Activated CD4-positive, alpha-beta T cell treated with anti-CD3 and anti-CD28 coated beads, Interleukin-2, amount 50 U/mL, for 48 hours (primary cell): ENCODE data around the gene LCN10.
A peak's percentile ranks its signal among the peaks of the same experiment; 100 is the strongest.

Experiments
- DNase-seq, 2 experiments: peaks; one replicate each; pipeline ENCODE4 v3.0.0-alpha.2; 2020

LCN10 gene

DNA sequence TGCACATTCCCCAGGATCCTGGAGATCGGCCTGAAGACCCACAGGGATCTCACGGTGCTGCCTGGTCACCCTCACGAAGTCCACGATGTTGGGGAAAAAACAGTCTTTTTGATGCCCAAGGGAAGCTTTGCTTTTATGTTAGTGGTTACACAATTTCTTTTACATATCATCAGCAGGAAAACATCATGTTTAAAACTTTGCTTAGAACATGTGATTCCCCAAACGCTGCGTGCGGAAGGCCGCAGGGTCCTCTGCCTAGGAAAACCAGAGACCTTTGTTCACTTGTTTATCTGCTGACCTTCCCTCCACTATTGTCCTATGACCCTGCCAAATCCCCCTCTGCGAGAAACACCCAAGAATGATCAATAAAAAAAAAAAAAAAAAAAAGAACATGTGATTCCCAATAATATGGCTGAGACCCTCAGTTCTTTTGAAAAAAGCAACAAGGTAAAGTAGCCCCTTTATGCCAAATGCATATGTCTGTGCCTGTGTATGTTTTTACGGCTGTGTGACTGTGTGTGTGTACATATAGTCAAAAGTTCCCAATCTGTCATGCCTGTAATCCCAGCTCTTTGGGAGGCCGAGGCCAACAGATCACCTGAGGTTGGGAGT, 44.0 kb downstream of the LCN10 start:
- no peak for DNase-seq

DNA sequence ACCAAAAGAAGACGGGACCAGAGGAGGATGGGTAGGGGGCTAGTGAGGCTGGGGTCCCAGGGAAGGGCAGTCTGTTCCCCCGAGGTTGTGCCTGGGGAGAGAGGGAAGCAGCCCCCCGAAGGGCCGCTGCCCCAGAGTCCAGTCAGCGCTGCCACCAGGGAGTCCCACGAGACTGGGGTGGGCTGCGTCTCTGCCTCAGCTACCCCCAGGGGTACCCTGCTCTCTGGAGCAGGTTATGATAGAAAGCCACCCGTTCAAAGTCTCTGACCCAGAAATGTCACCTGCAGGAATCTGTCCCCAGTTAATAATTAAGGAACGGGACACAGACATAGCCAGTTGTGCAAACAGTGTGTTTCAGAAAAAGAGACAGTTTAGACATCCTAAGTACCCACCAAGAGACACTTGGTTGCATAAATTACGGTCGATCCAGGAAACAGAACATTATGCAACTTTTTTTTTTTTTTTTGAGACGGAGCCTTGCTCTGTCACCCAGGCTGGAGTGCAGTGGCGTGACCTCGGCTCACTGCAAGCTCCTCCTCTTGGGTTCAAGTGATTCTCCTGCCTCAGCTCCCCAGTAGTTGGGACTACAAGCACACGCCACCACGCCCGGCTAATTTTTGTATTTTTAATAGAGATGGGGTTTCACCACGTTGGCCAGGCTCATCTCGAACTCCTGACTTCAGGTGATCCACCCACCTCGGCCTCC, 44.8 kb downstream of the LCN10 start:
- no peak for DNase-seq

DNA sequence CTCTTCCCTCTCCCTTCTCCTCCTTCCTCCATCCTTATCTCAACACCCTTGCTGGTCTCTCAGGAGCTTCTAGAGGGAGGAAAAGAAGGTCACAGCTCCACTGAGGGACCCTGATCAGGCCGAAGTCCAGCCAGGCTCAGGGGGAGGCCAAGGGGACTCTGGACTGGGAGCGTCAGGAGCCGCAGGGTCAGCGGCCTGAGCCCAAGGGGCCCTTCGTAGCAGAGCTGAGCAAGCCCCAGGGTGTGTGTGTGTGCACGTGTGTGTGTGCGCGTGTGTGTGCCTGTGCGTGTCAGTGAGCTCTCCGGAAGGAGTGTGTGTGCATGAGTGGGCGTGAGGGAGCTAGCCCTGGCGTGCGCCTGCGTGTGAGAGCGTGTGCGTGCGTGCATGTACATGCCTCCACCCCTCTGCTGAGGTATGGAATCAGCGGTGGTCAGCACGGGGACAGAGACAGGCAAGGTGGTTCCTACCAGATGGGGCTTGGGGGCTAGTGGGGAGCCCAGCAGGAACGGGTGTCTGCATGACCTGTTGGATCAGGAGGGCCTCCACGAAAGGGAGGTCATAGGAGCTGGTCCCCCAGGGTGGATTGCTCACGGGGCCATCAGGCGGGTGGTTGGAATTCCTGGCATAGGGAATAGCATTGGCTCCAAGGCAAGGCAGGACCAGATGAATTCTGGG, 45.5 kb downstream of the LCN10 start:
- DNase-seq: no peak

DNA sequence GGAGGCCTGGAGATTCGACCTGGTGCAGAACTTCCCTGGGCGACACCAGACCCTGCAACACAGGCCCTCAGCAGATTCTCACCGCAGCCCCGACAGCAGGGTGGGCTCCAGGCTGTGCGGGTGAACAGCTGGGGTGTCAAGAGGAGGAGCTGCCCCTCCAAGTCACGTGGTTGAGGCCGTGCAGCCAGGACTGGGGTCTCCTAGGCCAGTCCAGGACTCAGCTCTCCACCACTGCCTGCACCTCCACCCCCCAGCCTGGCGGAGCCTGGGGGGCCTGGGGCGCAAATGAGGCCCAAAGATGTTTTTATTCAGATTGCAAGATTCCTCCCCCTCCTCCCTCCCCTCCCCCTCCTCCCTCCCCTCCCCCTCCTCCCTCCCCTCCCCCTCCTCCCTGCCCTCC, 46.2 kb downstream of the LCN10 start:
- DNase-seq: no peak

DNA sequence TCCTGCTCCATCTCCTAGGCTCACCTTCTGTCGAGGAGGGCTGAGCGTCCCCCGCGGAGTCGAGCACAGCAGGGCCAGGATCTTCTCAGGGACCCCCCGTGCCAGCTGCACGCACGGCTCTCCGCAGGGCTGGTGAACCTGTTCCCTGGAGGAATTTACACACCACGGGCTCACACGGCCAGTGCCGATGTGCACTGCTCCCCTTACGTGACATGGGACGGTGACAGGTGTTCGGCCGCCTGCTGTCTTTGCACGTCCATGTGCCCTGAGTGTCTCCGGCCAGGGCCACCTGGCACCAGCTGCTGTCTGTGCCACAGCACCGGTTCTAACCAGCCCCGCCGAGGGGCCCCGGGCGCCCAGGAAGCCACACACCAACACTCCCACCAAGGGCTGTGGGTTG, 46.8 kb downstream of the LCN10 start:
- no peak for DNase-seq

DNA sequence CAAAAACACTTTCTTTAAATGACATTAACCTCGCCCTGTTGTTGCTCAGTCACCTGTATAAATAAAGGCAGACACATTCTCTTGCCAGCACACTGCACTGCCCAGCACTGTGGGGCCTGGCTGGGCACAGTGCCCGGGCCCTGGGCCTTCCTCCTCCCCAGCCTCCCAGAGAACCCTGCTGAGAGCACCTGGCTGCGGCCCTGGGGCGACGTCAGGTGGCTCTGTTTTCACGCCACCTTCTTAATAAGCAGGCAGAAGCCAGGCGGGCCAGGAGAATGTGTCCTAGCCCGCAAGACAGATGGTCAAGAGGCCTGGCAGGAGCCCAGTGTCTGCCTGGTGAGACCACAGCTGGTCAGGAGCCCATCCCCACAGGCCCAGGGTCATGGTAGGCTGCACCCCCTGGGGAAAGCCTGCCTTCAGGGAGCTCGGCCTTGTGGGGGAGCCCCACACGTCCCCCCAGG, 47.3 kb downstream of the LCN10 start:
- no peak for DNase-seq

DNA sequence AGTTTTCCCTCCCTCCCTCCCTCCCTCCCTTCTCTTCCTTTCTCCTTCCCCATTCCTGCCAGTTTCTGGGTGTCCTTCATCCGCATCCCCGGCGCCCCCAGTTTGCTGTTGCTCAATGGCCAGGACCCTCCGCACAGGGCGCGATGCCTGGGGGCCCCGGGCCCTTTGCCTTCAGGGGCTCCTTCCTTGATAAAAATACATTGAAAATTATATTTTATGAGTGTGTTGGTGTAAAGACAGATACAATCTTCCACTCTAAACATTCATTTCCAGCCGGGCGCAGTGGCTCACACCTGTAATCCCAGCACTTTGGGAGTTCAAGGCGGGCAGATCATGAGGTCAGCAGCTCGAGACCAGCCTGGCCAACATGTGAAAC, 47.9 kb downstream of the LCN10 start:
- no peak for DNase-seq

DNA sequence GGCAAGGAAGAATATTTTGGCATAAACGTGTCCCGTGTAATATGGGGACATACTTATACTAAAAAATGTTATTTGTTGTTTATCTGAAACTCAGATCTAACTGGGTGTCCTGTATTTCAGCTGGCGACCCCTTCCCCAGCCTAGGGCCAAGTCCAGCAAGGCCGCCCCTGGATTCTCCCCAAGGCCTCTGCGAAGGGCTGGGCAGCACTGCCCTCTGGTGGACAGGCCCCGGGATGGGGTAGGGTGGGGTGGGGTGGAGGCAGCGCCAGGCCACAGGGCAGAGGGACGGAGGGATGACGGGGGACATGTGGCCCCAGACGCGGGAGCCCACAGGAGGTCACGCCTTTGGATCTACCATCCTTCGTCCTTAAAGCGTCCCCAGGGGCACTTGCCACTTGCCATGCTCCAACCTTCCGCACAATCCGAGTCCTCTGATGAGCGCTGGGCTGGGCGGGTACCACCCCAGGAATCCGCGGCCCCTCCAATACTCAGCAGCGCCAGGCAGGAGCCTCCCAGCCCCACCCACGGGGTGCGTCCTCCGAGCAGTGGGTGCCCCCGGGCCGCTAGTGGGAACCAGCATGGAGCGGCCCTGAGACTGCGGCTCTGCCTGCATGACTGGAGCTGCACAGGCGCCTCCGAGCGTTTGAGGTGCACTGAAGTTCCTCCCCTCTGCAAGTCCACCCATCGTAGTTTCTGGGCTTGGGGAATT, 48.4 kb downstream of the LCN10 start:
- peak; percentile 53 for DNase-seq

DNA sequence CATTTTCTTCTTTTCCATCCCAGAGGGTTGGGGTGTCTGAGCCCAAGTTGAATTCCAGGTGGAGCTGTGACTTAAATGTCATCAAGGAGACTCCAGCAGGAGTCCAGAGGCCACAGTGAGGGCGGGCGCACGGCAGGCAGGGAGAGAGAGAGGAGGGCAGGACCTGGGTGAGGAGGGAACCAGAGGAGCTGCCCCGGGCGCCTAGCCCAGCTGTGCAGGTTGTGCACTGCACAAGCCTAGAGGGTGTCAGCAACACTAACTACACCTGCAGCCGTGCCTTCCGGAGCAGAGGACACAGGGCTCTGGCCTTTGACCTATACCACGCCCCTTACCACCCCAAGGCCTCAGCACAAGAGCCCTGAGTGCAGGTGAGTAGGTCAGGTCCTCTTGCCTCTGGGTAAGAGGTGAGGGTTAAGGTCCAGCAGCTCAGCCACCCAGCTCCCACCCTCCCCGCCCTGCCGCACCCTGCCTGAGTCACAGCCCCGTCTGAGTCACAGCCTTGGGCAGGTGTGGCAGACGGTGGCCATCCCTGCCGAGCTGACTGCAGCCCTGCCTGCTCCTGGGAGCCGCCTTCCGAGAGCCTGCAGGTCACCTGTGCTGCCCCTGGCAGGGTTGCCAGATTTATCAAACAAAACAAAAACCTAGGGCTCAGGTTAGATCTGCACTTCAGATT, 49.1 kb downstream of the LCN10 start:
- no peak for DNase-seq

DNA sequence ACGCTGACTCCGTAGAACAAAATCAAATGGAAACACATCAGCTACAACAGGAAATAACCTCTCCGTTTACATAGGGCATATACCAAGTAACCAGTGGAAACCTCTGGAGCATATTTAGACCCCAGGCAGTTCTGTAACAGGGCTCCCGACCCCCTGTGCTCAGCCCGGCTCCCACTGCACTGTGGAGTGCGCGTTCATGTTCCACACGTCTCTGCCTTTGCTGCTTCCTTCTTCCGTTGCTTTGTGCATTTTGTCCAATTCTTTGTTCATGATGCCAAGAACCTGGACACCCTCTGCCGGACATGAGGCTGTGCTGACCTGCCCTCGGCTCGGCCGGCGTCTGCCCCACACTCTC, 49.6 kb downstream of the LCN10 start:
- no peak for DNase-seq

DNA sequence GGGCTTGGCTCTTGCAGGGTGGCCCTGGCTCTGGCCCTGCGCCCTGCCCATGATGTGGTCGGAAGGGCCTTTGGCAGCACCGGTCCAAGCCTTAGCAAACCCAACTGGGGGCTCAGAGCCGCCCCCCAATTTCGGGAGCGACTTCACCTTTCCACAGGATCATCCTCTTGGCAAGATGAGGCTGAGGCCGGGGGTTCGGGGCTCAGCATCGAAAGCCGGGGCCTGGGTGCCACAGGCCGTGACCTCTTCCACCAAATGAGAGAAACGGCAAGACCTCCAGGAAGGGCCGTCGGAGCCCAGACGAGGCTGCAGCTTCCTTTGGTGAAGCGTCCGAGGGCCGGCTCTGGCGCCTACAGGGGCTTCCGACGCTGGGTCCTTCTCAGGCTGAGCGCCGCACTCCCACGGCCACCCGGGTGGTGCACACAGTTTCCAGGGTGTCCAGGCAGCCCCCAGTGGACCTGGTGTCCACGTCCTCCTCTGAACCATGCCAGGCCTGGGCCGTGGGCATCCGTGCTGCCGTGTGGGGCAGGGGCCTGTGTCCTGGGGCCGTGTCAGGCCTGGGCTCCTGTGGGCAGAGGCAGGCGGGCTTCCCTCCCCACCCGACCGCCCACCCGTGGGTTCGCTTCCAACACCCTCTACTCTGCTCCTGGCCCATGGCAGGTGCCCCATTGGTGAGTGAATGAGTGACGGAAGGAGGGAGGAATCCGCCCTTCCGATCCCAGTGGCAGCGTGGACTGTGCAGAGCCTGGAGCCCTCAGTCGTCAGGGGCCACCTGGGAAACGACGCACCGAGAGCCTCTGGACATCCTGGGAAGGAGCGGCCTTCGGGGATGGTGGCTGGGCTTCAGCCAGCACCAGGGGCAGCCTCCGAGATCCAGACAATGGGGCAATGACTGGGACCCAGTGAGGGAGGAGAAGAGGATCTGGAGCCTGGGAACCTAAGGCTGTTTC, 50.3 kb downstream of the LCN10 start:
- no peak for DNase-seq

DNA sequence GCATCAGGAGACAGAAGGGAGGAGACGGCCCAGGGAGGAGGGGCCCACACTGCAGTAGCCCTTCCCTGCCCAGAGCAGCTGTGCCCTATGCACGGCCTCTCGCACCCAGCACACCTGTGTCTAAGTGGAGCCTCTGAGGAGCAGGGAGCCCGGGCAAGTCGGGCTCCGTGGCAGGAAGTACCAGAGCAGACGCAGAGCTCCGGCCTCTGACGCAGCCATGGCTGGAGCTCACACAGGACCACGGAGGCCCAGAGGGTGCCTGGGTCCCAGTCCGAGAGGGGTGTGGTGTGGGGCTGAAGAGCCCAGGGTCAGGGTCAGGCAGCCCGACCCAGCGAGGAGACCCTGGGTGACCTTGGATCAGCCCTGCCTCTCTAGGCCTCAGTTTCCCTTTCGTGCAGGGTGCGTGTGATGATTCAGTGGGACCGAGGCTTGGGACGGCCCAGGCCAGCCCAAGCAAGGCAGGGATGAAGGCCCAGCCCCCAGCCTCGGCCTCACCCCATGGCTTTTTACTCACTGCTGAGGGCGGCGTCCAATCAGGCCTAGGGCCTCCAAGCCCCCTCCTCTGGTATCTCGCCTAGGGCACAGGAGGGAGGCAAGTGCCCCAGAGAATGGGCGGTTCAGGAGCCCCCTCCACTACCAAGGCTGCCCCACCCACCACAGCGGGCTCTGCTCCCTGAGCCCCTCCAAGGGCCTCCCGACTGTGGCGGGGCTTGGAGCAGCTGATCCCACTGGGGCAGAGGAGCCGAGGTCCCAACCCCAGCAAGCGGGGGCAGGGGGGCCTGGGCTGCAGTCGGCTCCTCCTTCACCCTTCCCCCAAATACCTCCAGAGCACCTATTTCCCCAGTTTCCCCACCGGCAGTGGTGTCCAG, 51.2 kb downstream of the LCN10 start:
- no peak for DNase-seq

DNA sequence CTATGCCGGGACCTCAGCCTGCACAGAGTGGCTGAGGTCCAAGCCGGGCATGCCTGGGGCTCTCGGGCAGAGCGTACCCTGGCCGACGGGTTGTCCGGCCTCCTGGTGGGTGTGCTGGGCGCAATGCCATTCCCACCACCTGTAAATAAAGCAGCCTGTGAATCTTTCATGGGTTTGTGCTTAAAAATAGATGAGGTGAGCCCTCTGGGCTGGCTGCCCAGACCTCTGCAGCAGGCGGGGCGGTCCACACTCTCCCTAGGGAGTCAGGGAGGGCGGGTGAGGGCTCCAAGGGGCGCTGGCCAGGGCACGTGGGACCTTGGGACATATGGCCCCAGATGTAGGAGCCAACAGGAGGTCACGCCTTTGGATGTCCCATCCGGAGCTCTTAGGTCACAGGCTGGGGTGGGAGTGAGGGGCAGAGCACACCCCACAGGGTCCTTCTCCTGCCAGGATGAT, 51.9 kb downstream of the LCN10 start:
- no peak for DNase-seq

DNA sequence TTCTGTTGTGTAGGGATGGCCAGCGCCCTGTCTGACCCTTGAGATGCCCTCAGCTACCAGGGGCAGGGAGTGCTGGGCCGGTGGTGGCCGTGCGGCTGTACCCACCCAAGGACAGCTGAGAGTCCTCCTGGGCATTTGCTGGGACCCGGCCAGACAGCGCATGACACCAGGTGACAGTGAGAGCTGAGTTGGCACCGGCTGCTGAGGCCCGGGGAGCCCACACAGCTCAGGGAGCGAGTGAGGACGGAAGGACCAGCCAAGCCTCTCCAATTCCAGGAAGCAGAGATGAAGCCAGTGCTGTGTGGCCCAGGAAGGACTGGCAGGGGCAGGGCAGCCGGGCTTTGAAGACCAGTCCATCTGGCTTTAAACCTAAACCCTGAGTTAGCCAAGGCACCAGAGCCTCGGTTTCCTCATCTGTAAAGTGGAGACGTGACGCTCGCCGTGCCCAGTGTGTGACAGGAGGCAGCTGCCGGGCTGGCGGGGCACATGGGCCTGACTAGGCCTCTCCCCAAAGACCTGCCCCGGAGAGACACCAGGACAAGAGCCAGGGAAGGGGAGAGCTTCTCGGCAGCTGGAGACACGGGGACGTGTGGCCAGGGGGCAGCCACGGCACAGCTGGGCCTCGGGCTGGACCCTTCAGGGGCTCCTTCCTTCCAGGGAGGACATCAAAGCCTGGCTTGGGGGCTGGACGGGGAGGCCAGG, 52.5 kb downstream of the LCN10 start:
- no peak for DNase-seq

DNA sequence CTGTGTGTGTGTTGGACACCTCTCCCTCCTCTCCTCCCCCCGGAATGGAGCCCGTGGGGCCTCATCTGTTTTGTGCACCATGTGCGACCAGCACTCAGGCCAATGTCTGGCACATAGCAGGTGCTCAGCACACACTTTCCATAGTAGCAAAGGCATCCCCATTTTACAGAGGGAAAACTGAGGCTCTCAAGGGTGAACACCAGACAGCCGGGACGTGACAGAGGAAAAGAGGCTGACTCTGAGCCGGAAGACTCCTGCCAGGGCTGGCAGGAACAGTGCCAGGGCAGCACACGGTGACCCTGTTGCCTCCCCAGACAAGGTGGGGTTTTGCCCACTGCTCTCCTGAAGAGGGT, 53.7 kb downstream of the LCN10 start:
- no peak for DNase-seq

DNA sequence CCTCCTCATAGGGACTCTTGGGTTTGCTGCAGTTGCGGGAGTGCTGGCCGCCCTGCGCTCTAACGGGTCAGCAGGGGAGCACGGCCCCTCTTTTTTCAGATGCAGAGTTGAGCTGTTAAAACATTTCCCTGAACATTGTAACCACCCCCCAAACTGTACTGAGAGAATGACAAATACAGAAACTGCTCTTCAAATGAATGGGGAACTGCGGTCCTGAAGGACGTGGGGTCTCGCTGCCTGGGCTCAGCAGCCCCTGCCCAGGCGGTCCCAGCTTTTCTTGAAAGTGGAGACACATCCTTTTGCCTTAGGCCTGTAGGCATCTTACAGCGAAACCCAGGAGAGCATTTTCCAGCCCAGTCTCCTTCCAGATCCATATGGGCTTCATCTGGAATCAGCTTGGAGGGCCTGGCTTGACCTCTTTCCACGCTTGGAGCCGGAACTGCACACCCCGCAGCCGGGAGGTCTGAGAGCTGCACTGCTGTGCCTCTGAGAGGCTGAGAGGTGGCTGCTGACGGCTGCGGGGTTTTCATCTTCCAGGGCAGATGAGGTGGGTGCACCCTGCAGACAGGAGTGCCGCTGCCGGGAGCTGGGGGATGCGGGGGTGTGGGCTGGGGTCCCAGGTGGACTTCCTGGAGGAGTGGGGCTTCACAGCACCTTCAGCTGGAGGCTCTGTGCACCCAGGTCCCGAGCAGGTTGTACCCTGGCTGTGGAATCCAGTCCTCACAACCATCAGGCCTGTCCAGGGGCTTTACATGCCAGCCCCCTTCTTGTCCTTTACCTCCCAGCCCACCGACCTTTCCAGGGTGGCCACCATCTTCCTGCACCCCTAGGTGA, 54.2 kb downstream of the LCN10 start:
- no peak for DNase-seq
